ENCODE results near the gene WDR70. TPM values are rescaled to one million over a fixed set of nuclear protein-coding genes. Genes with fewer than 3 reads are reported as not detected.
"Not testable (repeated sequence)": the region's sequence is repeated elsewhere in the genome, so short reads cannot be mapped to it uniquely, and the experiment has no call there.

Gene WDR70
- total RNA-seq, 1 experiment from 2014 or later = 40.2 TPM

DNA sequence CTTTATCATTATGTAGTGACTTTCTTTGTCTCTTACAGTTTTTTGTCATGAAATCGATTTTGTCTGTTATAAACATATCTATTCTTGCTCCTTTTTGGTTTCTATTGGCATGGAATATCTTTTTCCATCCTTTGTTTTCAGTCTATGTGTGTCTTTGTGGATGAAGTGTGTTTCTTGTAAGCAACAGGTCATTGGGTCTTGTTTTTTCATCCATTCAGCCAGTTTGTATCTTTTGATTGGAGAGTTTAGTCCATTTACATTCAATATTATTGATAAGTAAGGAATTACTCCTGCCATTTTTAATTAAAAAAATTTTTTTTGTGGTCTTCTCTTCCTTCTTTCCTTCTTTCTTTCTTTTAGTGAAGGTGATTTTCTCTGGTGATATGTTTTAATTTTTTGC is 266.6 kb downstream of the WDR70 start:
- H3K4me1 ChIP-seq = peaks cover 4% of the 10 kb centered on the region
- CTCF ChIA-PET = no interaction called here

DNA sequence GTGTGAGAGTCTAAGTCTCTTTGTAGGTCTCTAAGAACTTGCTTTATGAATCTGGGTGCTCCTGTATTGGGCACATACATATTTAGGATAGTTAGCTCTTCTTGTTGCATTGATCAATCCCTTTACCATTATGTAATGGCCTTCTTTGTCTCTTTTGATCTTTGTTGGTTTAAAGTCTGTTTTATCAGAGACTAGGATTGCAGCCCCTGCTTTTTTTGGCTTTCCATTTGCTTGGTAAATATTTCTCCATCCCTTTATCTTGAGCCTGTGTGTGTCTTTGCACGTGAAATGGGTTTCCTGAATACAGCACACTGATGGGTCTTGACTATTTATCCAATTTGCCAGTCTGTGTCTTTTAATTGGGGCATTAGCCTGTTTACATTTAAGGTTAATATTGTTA is 275.4 kb downstream of the WDR70 start:
- CTCF ChIA-PET; BruUV-seq (replicated peaks); H3K27me3 ChIP-seq (replicated peaks; ENCODE audit: control insufficient read depth, insufficient read depth, low read length); H3K27me3 Mint-ChIP-seq (ENCODE audit: insufficient read depth, unreplicated experiment); H3K36me3 ChIP-seq (ENCODE audit: control insufficient read depth, insufficient read depth, low read length); H3K4me3 ChIP-seq (ENCODE audit: low read depth, low read length); POLR2A ChIA-PET; H3K36me3 Mint-ChIP-seq (ENCODE audit: insufficient read depth, unreplicated experiment); H3K9me3 ChIP-seq; intact Hi-C loops (cut with micrococcal nuclease; ENCODE audit: unreplicated experiment): not testable (repeated sequence)
- Mint-ChIP-seq H3K4me1 (ENCODE audit: low read depth, unreplicated experiment) (peaks cover 24% of the 10 kb centered on the region), H3K9me3 (ENCODE audit: unreplicated experiment) (peaks cover 17% of the 10 kb centered on the region), H3K4me3 (ENCODE audit: unreplicated experiment) (peak overlapping the region; percentile 13), H3K27ac (ENCODE audit: unreplicated experiment) (peak overlapping the region; percentile 34)
- DNase-seq = peak in 1 of 2 experiments; percentile 35
- H3K4me1 ChIP-seq = peaks cover 14% of the 10 kb centered on the region

More for the DNA sequence above, 266.6 kb downstream of the WDR70 start:
- H3K9me3 ChIP-seq = peaks cover 4% of the 10 kb centered on the region; the same call in 1 of the 2 replicates
- Mint-ChIP-seq H3K4me1 (ENCODE audit: low read depth, unreplicated experiment) (peaks cover 6% of the 10 kb centered on the region), H3K4me3 (ENCODE audit: unreplicated experiment) (no peak overlapping the region), H3K27me3 (ENCODE audit: insufficient read depth, unreplicated experiment) (no peaks in the 10 kb centered on the region), H3K9me3 (ENCODE audit: unreplicated experiment) (peaks cover 22% of the 10 kb centered on the region), H3K36me3 (ENCODE audit: insufficient read depth, unreplicated experiment) (no peaks in the 10 kb centered on the region), H3K27ac (ENCODE audit: unreplicated experiment) (no peak overlapping the region)
- no peak for DNase-seq
- H3K27me3 ChIP-seq (replicated peaks; ENCODE audit: control insufficient read depth, insufficient read depth, low read length) = no peaks in the 10 kb centered on the region
- intact Hi-C loops (cut with micrococcal nuclease; ENCODE audit: unreplicated experiment) = no loop called here
- H3K4me3 ChIP-seq (ENCODE audit: low read depth, low read length) = no peak overlapping the region
- no peaks in the 10 kb centered on the region for H3K36me3 ChIP-seq (ENCODE audit: control insufficient read depth, insufficient read depth, low read length)
- TF ChIP-seq, protein P1, sequence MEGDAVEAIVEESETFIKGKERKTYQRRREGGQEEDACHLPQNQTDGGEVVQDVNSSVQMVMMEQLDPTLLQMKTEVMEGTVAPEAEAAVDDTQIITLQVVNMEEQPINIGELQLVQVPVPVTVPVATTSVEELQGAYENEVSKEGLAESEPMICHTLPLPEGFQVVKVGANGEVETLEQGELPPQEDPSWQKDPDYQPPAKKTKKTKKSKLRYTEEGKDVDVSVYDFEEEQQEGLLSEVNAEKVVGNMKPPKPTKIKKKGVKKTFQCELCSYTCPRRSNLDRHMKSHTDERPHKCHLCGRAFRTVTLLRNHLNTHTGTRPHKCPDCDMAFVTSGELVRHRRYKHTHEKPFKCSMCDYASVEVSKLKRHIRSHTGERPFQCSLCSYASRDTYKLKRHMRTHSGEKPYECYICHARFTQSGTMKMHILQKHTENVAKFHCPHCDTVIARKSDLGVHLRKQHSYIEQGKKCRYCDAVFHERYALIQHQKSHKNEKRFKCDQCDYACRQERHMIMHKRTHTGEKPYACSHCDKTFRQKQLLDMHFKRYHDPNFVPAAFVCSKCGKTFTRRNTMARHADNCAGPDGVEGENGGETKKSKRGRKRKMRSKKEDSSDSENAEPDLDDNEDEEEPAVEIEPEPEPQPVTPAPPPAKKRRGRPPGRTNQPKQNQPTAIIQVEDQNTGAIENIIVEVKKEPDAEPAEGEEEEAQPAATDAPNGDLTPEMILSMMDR (IDR thresholded peaks at IDR 0.05; ENCODE audit: insufficient read depth in 1 of 2, low read depth in 1 of 2, low read length in 1 of 2, severe bottlenecking in 1 of 2, unreplicated experiment in 1 of 2) = no peak
- POLR2A ChIA-PET = no interaction called here
- no TSS peak for BruUV-seq (replicated peaks)

DNA sequence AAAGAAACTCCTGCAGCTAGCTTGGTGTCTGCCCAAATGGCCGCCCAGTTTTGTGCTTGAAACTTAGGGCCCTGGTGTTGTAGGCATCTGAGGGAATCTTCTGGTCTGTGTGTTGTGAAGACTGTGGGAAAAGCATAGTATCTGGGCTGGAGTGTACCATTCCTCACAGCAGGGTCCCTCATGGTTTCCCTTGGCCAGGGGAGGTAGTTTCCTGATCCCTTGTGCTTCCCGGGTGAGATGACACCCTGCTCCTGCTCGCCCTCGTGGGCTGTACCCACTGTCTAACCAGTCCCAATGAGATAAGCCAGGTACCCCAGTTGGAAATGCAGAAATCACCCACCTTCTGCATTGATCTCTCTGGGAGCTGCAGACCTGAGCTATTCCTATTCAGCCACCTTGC is 277.9 kb downstream of the WDR70 start:
- H3K27me3 Mint-ChIP-seq (ENCODE audit: insufficient read depth, unreplicated experiment) = no peaks in the 10 kb centered on the region
- intact Hi-C loops (cut with micrococcal nuclease; ENCODE audit: unreplicated experiment) = no loop called here

More for the DNA sequence above, 277.9 kb downstream of the WDR70 start:
- Histone ChIP-seq H3K4me1 (peaks cover 26% of the 10 kb centered on the region), H3K9me3 (no peaks in the 10 kb centered on the region), H3K4me3 (ENCODE audit: low read depth, low read length) (no peak overlapping the region), H3K27me3 (replicated peaks; ENCODE audit: control insufficient read depth, insufficient read depth, low read length) (no peaks in the 10 kb centered on the region), H3K36me3 (ENCODE audit: control insufficient read depth, insufficient read depth, low read length) (no peaks in the 10 kb centered on the region)
- Mint-ChIP-seq H3K4me3 (ENCODE audit: unreplicated experiment) (no peak overlapping the region), H3K4me1 (ENCODE audit: low read depth, unreplicated experiment) (peaks cover 33% of the 10 kb centered on the region), H3K36me3 (ENCODE audit: insufficient read depth, unreplicated experiment) (peaks cover 8% of the 10 kb centered on the region), H3K27ac (ENCODE audit: unreplicated experiment) (no peak overlapping the region), H3K9me3 (ENCODE audit: unreplicated experiment) (peaks cover 17% of the 10 kb centered on the region)
- DNase-seq = no peak
- TF ChIP-seq, protein P1 (IDR thresholded peaks at IDR 0.05; ENCODE audit: insufficient read depth in 1 of 2, low read depth in 1 of 2, low read length in 1 of 2, severe bottlenecking in 1 of 2, unreplicated experiment in 1 of 2) = no peak
- ChIA-PET CTCF (no interaction called here), POLR2A (interaction anchor here (0.6 kb wide), 1 partner anchor 286 kb away, joined by 3 read pairs; the partner anchor contains the start of gene NUP155)
- BruUV-seq (replicated peaks) = no TSS peak
